ENCODE data around the gene KLHL21. TPM values are rescaled to one million over a fixed set of nuclear protein-coding genes. Genes with fewer than 3 reads are reported as not detected.

Gene KLHL21
- total RNA-seq, 1 experiment from 2014 or later = 17.6 TPM

GRCh38 chr1:6554031-6554906 is 48.4 kb downstream of the KLHL21 start, which contains the start of gene NOL9 (continued):
- TF ChIP-seq KAT7 (CRISPR knock-in tag; IDR thresholded peaks at IDR 0.05; ENCODE audit: borderline replicate concordance) (peak; percentile 80; the same call in 1 of the 2 replicates), ATF2 (CRISPR knock-in tag; IDR thresholded peaks at IDR 0.05; ENCODE audit: borderline replicate concordance, low read depth) (no peak), NR2C2 (CRISPR knock-in tag; IDR thresholded peaks at IDR 0.05) (no peak), ZNF416 (CRISPR knock-in tag; IDR thresholded peaks at IDR 0.05) (no peak), ZNF232 (CRISPR knock-in tag; IDR thresholded peaks at IDR 0.05) (no peak), ELF4 (CRISPR knock-in tag; IDR thresholded peaks at IDR 0.05; ENCODE audit: low read depth) (0 out of 2 replicates have a peak, but pooled peaks have one; percentile 44), EMX1 (CRISPR knock-in tag; IDR thresholded peaks at IDR 0.05) (no peak), NFATC4 (CRISPR knock-in tag; IDR thresholded peaks at IDR 0.05) (no peak), CTCF (IDR thresholded peaks at IDR 0.05) (peak; percentile 87), ZBTB43 (CRISPR knock-in tag; IDR thresholded peaks at IDR 0.05) (no peak), ZNF396 (CRISPR knock-in tag; IDR thresholded peaks at IDR 0.05; ENCODE audit: borderline replicate concordance) (no peak), ATF1 (CRISPR knock-in tag; IDR thresholded peaks at IDR 0.05) (0 out of 2 replicates have a peak, but pooled peaks have one; percentile 18)
- TF ChIP-seq, protein P1, sequence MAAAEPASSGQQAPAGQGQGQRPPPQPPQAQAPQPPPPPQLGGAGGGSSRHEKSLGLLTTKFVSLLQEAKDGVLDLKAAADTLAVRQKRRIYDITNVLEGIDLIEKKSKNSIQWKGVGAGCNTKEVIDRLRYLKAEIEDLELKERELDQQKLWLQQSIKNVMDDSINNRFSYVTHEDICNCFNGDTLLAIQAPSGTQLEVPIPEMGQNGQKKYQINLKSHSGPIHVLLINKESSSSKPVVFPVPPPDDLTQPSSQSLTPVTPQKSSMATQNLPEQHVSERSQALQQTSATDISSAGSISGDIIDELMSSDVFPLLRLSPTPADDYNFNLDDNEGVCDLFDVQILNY (CRISPR knock-in tag; IDR thresholded peaks at IDR 0.05) = peak; percentile 59; the same call in 1 of the 2 replicates

GRCh38 chr1:6547301-6547700 is 55.4 kb downstream of the KLHL21 start:
- ATAC-seq = no peak
- Mint-ChIP-seq H3K36me3 (peaks cover 49% of the 10 kb centered on the region), H3K27ac (no peak overlapping the region), H3K9me3 (no peaks in the 10 kb centered on the region), H3K4me3 (no peak overlapping the region), H3K4me1 (no peaks in the 10 kb centered on the region), H3K27me3 (ENCODE audit: low read depth) (no peaks in the 10 kb centered on the region)
- ChIA-PET POLR2A (no interaction called here), CTCF (no interaction called here)
- DNase-seq (ENCODE audit: low spot score) = no peak
- TF ChIP-seq, protein P2, sequence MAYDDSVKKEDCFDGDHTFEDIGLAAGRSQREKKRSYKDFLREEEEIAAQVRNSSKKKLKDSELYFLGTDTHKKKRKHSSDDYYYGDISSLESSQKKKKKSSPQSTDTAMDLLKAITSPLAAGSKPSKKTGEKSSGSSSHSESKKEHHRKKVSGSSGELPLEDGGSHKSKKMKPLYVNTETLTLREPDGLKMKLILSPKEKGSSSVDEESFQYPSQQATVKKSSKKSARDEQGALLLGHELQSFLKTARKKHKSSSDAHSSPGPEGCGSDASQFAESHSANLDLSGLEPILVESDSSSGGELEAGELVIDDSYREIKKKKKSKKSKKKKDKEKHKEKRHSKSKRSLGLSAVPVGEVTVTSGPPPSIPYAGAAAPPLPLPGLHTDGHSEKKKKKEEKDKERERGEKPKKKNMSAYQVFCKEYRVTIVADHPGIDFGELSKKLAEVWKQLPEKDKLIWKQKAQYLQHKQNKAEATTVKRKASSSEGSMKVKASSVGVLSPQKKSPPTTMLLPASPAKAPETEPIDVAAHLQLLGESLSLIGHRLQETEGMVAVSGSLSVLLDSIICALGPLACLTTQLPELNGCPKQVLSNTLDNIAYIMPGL (CRISPR knock-in tag; IDR thresholded peaks at IDR 0.05) = no peak
- TF ChIP-seq, protein P3, sequence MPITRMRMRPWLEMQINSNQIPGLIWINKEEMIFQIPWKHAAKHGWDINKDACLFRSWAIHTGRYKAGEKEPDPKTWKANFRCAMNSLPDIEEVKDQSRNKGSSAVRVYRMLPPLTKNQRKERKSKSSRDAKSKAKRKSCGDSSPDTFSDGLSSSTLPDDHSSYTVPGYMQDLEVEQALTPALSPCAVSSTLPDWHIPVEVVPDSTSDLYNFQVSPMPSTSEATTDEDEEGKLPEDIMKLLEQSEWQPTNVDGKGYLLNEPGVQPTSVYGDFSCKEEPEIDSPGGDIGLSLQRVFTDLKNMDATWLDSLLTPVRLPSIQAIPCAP (CRISPR knock-in tag; IDR thresholded peaks at IDR 0.05) = no peak
- TF ChIP-seq TEAD1 (CRISPR knock-in tag; IDR thresholded peaks at IDR 0.05) (no peak), ATF3 (CRISPR knock-in tag; conservative IDR thresholded peaks at IDR 0.05) (no peak), RORB (CRISPR knock-in tag; IDR thresholded peaks at IDR 0.05) (no peak), GABPB1 (CRISPR knock-in tag; IDR thresholded peaks at IDR 0.05) (no peak), ZNF423 (CRISPR knock-in tag; IDR thresholded peaks at IDR 0.05) (no peak), CDX4 (CRISPR knock-in tag; IDR thresholded peaks at IDR 0.05; ENCODE audit: borderline replicate concordance) (no peak), JUN (CRISPR knock-in tag; IDR thresholded peaks at IDR 0.05) (no peak), ATF1 (CRISPR knock-in tag; IDR thresholded peaks at IDR 0.05) (no peak), NFYB (CRISPR knock-in tag; conservative IDR thresholded peaks at IDR 0.05; ENCODE audit: low read depth) (no peak)
- TF ChIP-seq, protein P4, sequence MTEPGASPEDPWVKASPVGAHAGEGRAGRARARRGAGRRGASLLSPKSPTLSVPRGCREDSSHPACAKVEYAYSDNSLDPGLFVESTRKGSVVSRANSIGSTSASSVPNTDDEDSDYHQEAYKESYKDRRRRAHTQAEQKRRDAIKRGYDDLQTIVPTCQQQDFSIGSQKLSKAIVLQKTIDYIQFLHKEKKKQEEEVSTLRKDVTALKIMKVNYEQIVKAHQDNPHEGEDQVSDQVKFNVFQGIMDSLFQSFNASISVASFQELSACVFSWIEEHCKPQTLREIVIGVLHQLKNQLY (CRISPR knock-in tag; IDR thresholded peaks at IDR 0.05) = no peak

Measured in WTC11 (cell line).